Vagina (tissue), 2 donors: Measurements from ENCODE around the gene SH3YL1. TPM values are rescaled to one million over a fixed set of nuclear protein-coding genes. Genes with fewer than 3 reads are reported as not detected.

Experiments
- DNase-seq, 2 donors: peaks; one replicate each; pipeline ENCODE4 v3.0.0-alpha.2; 2017; ENCODE audit errors: extremely low spot score in 2 of 2
- H3K27ac ChIP-seq: fragments of 200-600 bp; sonication (generic); one replicate; pipeline ENCODE4 v1.5.1; 2019
- H3K27me3 ChIP-seq: fragments of 200-600 bp; sonication (generic); one replicate; pipeline ENCODE4 v1.5.1; 2019
- H3K36me3 ChIP-seq, 2 donors: fragments of 200-600 bp; sonication (generic); one replicate each; pipeline ENCODE4 v1.5.1; 2017 to 2019
- H3K4me1 ChIP-seq: fragments of 200-600 bp; sonication (generic); one replicate; pipeline ENCODE4 v1.5.1; 2019
- H3K4me3 ChIP-seq, 2 donors: fragments of 200-600 bp; sonication (generic); 1 replicate in 1 of 2; 2 replicates in 1 of 2; pipeline ENCODE4 v1.5.1; 2016 to 2019
- H3K9me3 ChIP-seq: fragments of 200-600 bp; sonication (generic); one replicate; pipeline ENCODE4 v1.5.1; 2019
- CTCF ChIP-seq, 3 experiments: fragments of 450-650 bp in 2 of 3; fragments of 200-600 bp in 1 of 3; sonication (generic) in 1 of 3; IDR thresholded peaks; one replicate each; pipeline ENCODE4 v1.5.1; 2017 to 2019; ENCODE audit warnings: antibody characterized with exemption in 3 of 3, mild to moderate bottlenecking in 2 of 3, moderate library complexity in 2 of 3
- POLR2A ChIP-seq, 2 donors: fragments of 450-650 bp; IDR thresholded peaks; one replicate each; pipeline ENCODE4 v1.6.1; 2017; ENCODE audit warnings: antibody characterized with exemption in 2 of 2, mild to moderate bottlenecking in 2 of 2, moderate library complexity in 2 of 2
- POLR2AphosphoS5 ChIP-seq, 2 donors: sonication (generic); formaldehyde crosslinking; IDR thresholded peaks; one replicate each; pipeline ENCODE4 v1.9.0; 2017; ENCODE audit warnings: antibody characterized with exemption in 2 of 2, mild to moderate bottlenecking in 2 of 2, low read depth in 1 of 2; ENCODE audit not compliant: insufficient read depth in 1 of 2
- intact Hi-C: fragments of 100-400 bp; cut with DNase I; formaldehyde crosslinking; loops from one replicate; pipeline ENCODE4 v1.15.1; 2023
- total RNA-seq: library from RNA; depleted of rRNA; stranded (reverse); fragments of >200 nt; gene quantifications from one replicate; pipeline ENCODE4 v1.2.3, GENCODE V29; 2016

SH3YL1 gene
- total RNA-seq, 1 donor from 2014 or later = 32.9 TPM

GRCh38 chr2:285531-285930, 21.7 kb upstream of the SH3YL1 start:
- Histone ChIP-seq H3K27ac (no peak overlapping the region), H3K36me3 (peaks cover 0 to 18% of the 10 kb centered on the region in 2 donors), H3K27me3 (peaks cover 4% of the 10 kb centered on the region), H3K4me1 (peaks cover 31% of the 10 kb centered on the region), H3K9me3 (no peaks in the 10 kb centered on the region), H3K4me3 (no peak overlapping the region)
- intact Hi-C loops = no loop called here
- no peak for DNase-seq
- no peak for TF ChIP-seq CTCF (IDR thresholded peaks at IDR 0.05)
- no peak for TF ChIP-seq POLR2A (IDR thresholded peaks at IDR 0.05)
- TF ChIP-seq POLR2AphosphoS5 (IDR thresholded peaks at IDR 0.05; ENCODE audit: insufficient read depth in 1 of 2, low read depth in 1 of 2) = no peak

GRCh38 chr2:284896-285492, 21.2 kb upstream of the SH3YL1 start:
- intact Hi-C loops = no loop called here
- TF ChIP-seq POLR2A (IDR thresholded peaks at IDR 0.05) = no peak
- TF ChIP-seq CTCF (IDR thresholded peaks at IDR 0.05) = no peak
- TF ChIP-seq POLR2AphosphoS5 (IDR thresholded peaks at IDR 0.05; ENCODE audit: insufficient read depth in 1 of 2, low read depth in 1 of 2) = no peak
- peak in 1 of 2 donors; percentile 37 for DNase-seq

GRCh38 chr2:283996-284794, 20.4 kb upstream of the SH3YL1 start:
- TF ChIP-seq POLR2A (IDR thresholded peaks at IDR 0.05) (no peak), POLR2AphosphoS5 (IDR thresholded peaks at IDR 0.05; ENCODE audit: insufficient read depth in 1 of 2, low read depth in 1 of 2) (no peak), CTCF (IDR thresholded peaks at IDR 0.05) (no peak)
- H3K27me3 ChIP-seq = peaks cover 2% of the 10 kb centered on the region
- H3K4me1 ChIP-seq = peaks cover 21% of the 10 kb centered on the region
- intact Hi-C loops = no loop called here
- DNase-seq = peak in 1 of 2 donors; percentile 62
- no peaks in the 10 kb centered on the region for H3K9me3 ChIP-seq
- H3K36me3 ChIP-seq = peaks cover 0 to 28% of the 10 kb centered on the region in 2 donors
- H3K27ac ChIP-seq = no peak overlapping the region
- H3K4me3 ChIP-seq = no peak overlapping the region

More at GRCh38 chr2:284896-285492, 21.2 kb upstream of the SH3YL1 start:
- Histone ChIP-seq H3K36me3 (peaks cover 0 to 20% of the 10 kb centered on the region in 2 donors), H3K4me1 (peaks cover 29% of the 10 kb centered on the region), H3K9me3 (no peaks in the 10 kb centered on the region), H3K27ac (no peak overlapping the region), H3K4me3 (no peak overlapping the region), H3K27me3 (peaks cover 4% of the 10 kb centered on the region)

GRCh38 chr2:282371-283263, 18.8 kb upstream of the SH3YL1 start:
- peaks cover 0 to 44% of the 10 kb centered on the region in 2 donors for H3K36me3 ChIP-seq
- no peaks in the 10 kb centered on the region for H3K9me3 ChIP-seq
- peaks cover 9% of the 10 kb centered on the region for H3K4me1 ChIP-seq
- DNase-seq = peak in 1 of 2 donors; percentile 56
- intact Hi-C loops = no loop called here
- H3K27ac ChIP-seq = no peak overlapping the region
- H3K27me3 ChIP-seq = no peaks in the 10 kb centered on the region
- TF ChIP-seq POLR2AphosphoS5 (IDR thresholded peaks at IDR 0.05; ENCODE audit: insufficient read depth in 1 of 2, low read depth in 1 of 2) (no peak), POLR2A (IDR thresholded peaks at IDR 0.05) (no peak), CTCF (IDR thresholded peaks at IDR 0.05) (no peak)
- no peak overlapping the region for H3K4me3 ChIP-seq
